Suprapubic skin (tissue), 4 donors: ENCODE measurements around the gene ZNF775. TPM values are rescaled to one million over a fixed set of nuclear protein-coding genes. Genes with fewer than 3 reads are reported as not detected.
A peak's percentile ranks its signal among the peaks of the same experiment; 100 is the strongest.

ENCODE experiments used
- DNase-seq, 2 donors: peaks; one replicate each; pipeline ENCODE4 v3.0.0-alpha.2; 2019; ENCODE audit warnings: low spot score in 2 of 2
- H3K27ac ChIP-seq: fragments of 200-600 bp; sonication (generic); one replicate; pipeline ENCODE4 v1.5.1; 2019
- H3K27me3 ChIP-seq: fragments of 200-600 bp; sonication (generic); one replicate; pipeline ENCODE4 v1.5.1; 2019
- H3K36me3 ChIP-seq: fragments of 200-600 bp; sonication (generic); one replicate; pipeline ENCODE4 v1.5.1; 2019
- H3K4me1 ChIP-seq: fragments of 200-600 bp; sonication (generic); one replicate; pipeline ENCODE4 v1.5.1; 2019
- H3K4me3 ChIP-seq: fragments of 200-600 bp; sonication (generic); one replicate; pipeline ENCODE4 v1.5.1; 2019; ENCODE audit warnings: mild to moderate bottlenecking
- H3K9me3 ChIP-seq: fragments of 200-600 bp; sonication (generic); one replicate; pipeline ENCODE4 v1.5.1; 2019
- CTCF ChIP-seq, 2 donors: fragments of 200-600 bp in 1 of 2; fragments of 450-650 bp in 1 of 2; sonication (generic) in 1 of 2; IDR thresholded peaks; one replicate each; pipeline ENCODE4 v1.5.1; 2016 to 2019; ENCODE audit warnings: antibody characterized with exemption in 2 of 2, mild to moderate bottlenecking in 1 of 2, moderate library complexity in 1 of 2
- EP300 ChIP-seq: sonication (generic); formaldehyde crosslinking; IDR thresholded peaks from one replicate; pipeline ENCODE4 v1.6.1; 2017; ENCODE audit warnings: antibody characterized with exemption
- POLR2A ChIP-seq, 2 donors: fragments of 450-650 bp; IDR thresholded peaks; one replicate each; pipeline ENCODE4 v1.6.1; 2017; ENCODE audit warnings: antibody characterized with exemption in 2 of 2, mild to moderate bottlenecking in 2 of 2, moderate library complexity in 2 of 2
- POLR2AphosphoS5 ChIP-seq, 3 donors: sonication (generic); formaldehyde crosslinking; IDR thresholded peaks; one replicate each; pipeline ENCODE4 v1.6.1; 2017; ENCODE audit warnings: antibody characterized with exemption in 3 of 3
- WGBS: methylation state at CpG from one replicate; pipeline ENCODE4 v1.1.5; 2018; 5-methylcytosine and 5-hydroxymethylcytosine counted together
- total RNA-seq, 4 donors: library from RNA; depleted of rRNA; stranded (reverse); fragments of >200 nt; gene quantifications; one replicate each; pipeline ENCODE4 v1.1.0, GENCODE V29; 2016

Gene ZNF775
- 1 to 10 TPM; 1.6 to 3.9 (median 2.6) TPM for total RNA-seq

GRCh38 chr7:150378853-150379440 lies at the start of gene ZNF775:
ZNF775 (plus strand) TSS chr7:150379330; CDS start chr7:150388471, 9,141 bp downstream.
- H3K27me3 ChIP-seq: no peaks in the 10 kb centered on the region

GRCh38 chr7:150329331-150330120 lies 49.6 kb upstream of the ZNF775 start:
- TF ChIP-seq POLR2A (IDR thresholded peaks at IDR 0.05) (no peak), CTCF (IDR thresholded peaks at IDR 0.05) (no peak), POLR2AphosphoS5 (IDR thresholded peaks at IDR 0.05) (no peak), EP300 (no peak)
- Histone ChIP-seq H3K4me3 (no peak overlapping the region), H3K27ac (no peak overlapping the region), H3K9me3 (no peaks in the 10 kb centered on the region), H3K36me3 (peaks cover 19% of the 10 kb centered on the region), H3K4me1 (peaks cover 5% of the 10 kb centered on the region), H3K27me3 (no peaks in the 10 kb centered on the region)
- WGBS: 83% methylated on average over 15 of the region's 22 CpGs
- no peak for DNase-seq

More at GRCh38 chr7:150378853-150379440, at the start of gene ZNF775:
- WGBS: 0% methylated on average over 9 of the region's 60 CpGs
- Histone ChIP-seq H3K4me1 (peaks cover 56% of the 10 kb centered on the region), H3K36me3 (peaks cover 3% of the 10 kb centered on the region), H3K27ac (peak within 1 kb of the TSS; percentile 85), H3K4me3 (peak within 1 kb of the TSS; percentile 87), H3K9me3 (no peaks in the 10 kb centered on the region)
- DNase-seq: peak; percentile 96 to 98
- TF ChIP-seq POLR2AphosphoS5 (IDR thresholded peaks at IDR 0.05): peak in 1 of 3 donors; percentile 48
- peak in 1 of 2 donors; percentile 61 for TF ChIP-seq POLR2A (IDR thresholded peaks at IDR 0.05)
- TF ChIP-seq EP300: no peak

GRCh38 chr7:150330211-150330885 lies 48.8 kb upstream of the ZNF775 start:
- TF ChIP-seq EP300 (no peak), POLR2A (IDR thresholded peaks at IDR 0.05) (no peak)
- WGBS: 96% methylated on average over 5 of the region's 19 CpGs
- Histone ChIP-seq H3K9me3 (no peaks in the 10 kb centered on the region), H3K36me3 (peaks cover 19% of the 10 kb centered on the region), H3K4me1 (no peaks in the 10 kb centered on the region), H3K27me3 (no peaks in the 10 kb centered on the region), H3K27ac (no peak overlapping the region), H3K4me3 (no peak overlapping the region)
- DNase-seq: no peak

- H3K27me3 ChIP-seq: no peaks in the 10 kb centered on the region
- peaks cover 7% of the 10 kb centered on the region for H3K4me1 ChIP-seq
- DNase-seq: no peak
- no peak overlapping the region for H3K27ac ChIP-seq
- peaks cover 19% of the 10 kb centered on the region for H3K36me3 ChIP-seq
- TF ChIP-seq CTCF (IDR thresholded peaks at IDR 0.05) (no peak), EP300 (no peak), POLR2AphosphoS5 (IDR thresholded peaks at IDR 0.05) (no peak), POLR2A (IDR thresholded peaks at IDR 0.05) (no peak)
- WGBS: 84% methylated on average over 16 of the region's 18 CpGs
- H3K9me3 ChIP-seq: no peaks in the 10 kb centered on the region
- H3K4me3 ChIP-seq: no peak overlapping the region
These were observed 46.1 kb upstream of the ZNF775 start for GRCh38 chr7:150332852-150333635.

- no peaks in the 10 kb centered on the region for H3K27me3 ChIP-seq
- DNase-seq: no peak
- no peaks in the 10 kb centered on the region for H3K9me3 ChIP-seq
- TF ChIP-seq POLR2A (IDR thresholded peaks at IDR 0.05): no peak
- TF ChIP-seq POLR2AphosphoS5 (IDR thresholded peaks at IDR 0.05): no peak
- TF ChIP-seq EP300: no peak
- no peak for TF ChIP-seq CTCF (IDR thresholded peaks at IDR 0.05)
- H3K27ac ChIP-seq: no peak overlapping the region
- H3K4me1 ChIP-seq: peaks cover 7% of the 10 kb centered on the region
- H3K36me3 ChIP-seq: peaks cover 15% of the 10 kb centered on the region
- no peak overlapping the region for H3K4me3 ChIP-seq
- WGBS: 95% methylated on average over 6 of the region's 10 CpGs
These were observed 45.5 kb upstream of the ZNF775 start for GRCh38 chr7:150333659-150334058.
